ENCODE data around the gene KDM4C.

The KDM4C gene

GRCh38 chr9:7095058-7095457 is 337.3 kb downstream of the KDM4C start:
- Histone ChIP-seq H3K36me3 (replicated peaks) (no peaks in the 10 kb centered on the region), H3K27me3 (replicated peaks) (no peaks in the 10 kb centered on the region), H3K27ac (no peak overlapping the region), H3K4me3 (ENCODE audit: low read depth, low read length) (no peak overlapping the region)
- no peak for TF ChIP-seq CTCF (IDR thresholded peaks at IDR 0.05; ENCODE audit: low read depth, low read length, missing control alignments)
- DNase-seq, result no peak
- in situ Hi-C loops (cut with HindIII; ENCODE audit: low pct_ligation_motif_present, low sequenced_read_pairs), result no loop called here

DNA sequence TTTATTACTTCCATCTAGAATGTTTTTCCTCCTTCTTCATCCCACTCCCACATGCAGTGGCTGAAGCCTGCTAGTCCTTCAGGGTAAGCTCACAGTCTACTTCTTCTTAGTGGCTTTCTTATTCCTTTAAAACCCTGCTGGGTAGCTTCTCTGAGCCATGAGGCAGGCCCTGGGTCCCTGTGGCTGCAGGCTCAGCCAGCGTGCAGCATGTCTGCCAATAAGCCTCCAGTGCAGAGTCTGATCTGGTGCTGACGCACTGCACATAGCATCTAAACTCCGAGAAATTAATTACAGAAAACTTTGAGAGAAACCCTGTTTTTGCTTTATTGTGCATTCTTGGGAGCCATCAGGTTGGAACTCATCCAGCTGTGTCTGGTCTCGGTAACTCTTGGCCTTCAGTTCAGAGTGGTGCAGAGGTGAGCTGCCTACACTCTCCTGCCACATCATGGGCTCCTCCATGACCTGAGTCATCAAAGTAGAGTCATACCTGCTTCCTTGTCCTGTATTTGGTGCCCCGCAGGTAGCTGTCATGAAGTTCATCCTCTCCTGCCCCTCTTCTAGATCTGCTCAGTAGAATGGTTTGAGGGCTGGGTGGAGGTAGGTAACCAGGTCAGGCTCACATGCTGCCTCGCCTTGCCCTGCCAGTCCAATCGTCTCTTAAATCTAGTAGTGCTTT is 339.4 kb downstream of the KDM4C start:
- TF ChIP-seq CTCF (IDR thresholded peaks at IDR 0.05; ENCODE audit: low read depth, low read length, missing control alignments), result no peak
- no peaks in the 10 kb centered on the region for H3K27me3 ChIP-seq (replicated peaks)
- H3K4me3 ChIP-seq (ENCODE audit: low read depth, low read length), result no peak overlapping the region
- in situ Hi-C loops (cut with HindIII; ENCODE audit: low pct_ligation_motif_present, low sequenced_read_pairs), result no loop called here
- no peak for DNase-seq
- H3K27ac ChIP-seq, result no peak overlapping the region
- no peaks in the 10 kb centered on the region for H3K36me3 ChIP-seq (replicated peaks)

DNA sequence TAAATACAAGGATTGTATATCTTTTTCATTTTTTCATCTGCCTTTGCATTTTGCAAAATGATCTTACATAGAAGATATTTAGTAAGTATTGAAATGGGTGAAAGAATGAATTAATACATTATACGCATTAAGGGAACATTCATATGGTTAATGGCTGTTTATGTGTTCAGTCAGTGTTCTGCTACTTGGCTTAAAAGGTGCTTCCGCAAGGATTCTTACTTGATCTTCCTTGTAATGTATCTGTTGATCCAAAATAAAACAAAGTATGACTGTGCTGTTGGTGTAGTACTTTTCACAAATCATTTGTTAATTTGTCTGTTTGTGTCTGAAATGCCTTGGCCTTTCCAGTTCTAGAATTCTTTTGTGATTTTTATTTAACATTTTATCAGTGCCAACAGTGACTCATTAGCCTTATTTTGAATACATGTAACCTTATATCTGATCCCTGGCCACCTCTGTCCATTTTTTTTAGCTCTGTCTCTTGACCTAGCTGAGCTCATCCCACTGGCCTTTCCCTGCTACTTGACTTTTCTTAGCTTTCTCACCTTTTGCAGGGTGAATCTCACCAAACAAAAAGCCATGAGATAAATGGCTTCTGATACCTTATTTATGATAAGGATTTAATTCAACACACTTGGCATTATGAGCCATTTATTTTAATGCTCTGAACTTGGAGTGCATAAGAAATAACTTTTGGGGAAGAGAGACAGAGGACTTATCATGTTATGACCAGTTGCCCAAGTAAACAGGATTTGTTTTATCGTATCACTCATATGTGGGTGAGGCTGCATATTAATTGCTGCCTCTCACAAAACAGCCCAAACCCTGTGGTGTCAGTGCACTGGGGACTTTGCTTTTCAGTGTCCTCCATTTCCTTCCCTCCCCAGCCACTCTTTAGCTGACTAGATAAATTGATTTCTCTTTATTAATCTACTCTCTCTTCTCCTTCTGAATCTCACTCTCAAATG is 340.3 kb downstream of the KDM4C start:
- H3K27ac ChIP-seq, result no peak overlapping the region
- in situ Hi-C loops (cut with HindIII; ENCODE audit: low pct_ligation_motif_present, low sequenced_read_pairs), result no loop called here
- no peak overlapping the region for H3K4me3 ChIP-seq (ENCODE audit: low read depth, low read length)
- H3K27me3 ChIP-seq (replicated peaks), result no peaks in the 10 kb centered on the region
- no peak for TF ChIP-seq CTCF (IDR thresholded peaks at IDR 0.05; ENCODE audit: low read depth, low read length, missing control alignments)
- H3K36me3 ChIP-seq (replicated peaks), result no peaks in the 10 kb centered on the region
- peak; percentile 9 for DNase-seq

DNA sequence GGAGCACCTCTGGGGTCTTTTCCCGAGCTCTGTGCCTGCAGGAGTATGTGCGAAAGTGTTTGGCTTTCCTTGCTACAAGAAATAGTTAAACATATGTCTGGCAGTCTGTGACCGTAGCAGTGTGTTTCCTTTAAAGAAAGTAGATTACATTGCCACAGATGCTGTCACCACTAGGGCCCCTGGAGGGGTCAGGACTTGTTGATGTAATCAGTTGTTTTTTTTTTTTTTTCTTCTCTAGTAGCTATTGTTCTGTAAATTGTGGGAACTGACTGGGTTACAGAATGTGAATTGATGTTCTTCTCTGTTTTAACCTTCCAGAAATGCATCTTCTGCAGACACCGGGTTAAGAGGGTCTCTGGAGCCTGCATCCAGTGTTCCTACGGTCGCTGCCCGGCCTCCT is 345.6 kb downstream of the KDM4C start:
- H3K36me3 ChIP-seq (replicated peaks), result no peaks in the 10 kb centered on the region
- DNase-seq, result peak; percentile 41
- no peak overlapping the region for H3K4me3 ChIP-seq (ENCODE audit: low read depth, low read length)
- H3K27ac ChIP-seq, result no peak overlapping the region
- TF ChIP-seq CTCF (IDR thresholded peaks at IDR 0.05; ENCODE audit: low read depth, low read length, missing control alignments), result no peak
- in situ Hi-C loops (cut with HindIII; ENCODE audit: low pct_ligation_motif_present, low sequenced_read_pairs), result no loop called here
- H3K27me3 ChIP-seq (replicated peaks), result no peaks in the 10 kb centered on the region

GRCh38 chr9:7103771-7104170 is 346.0 kb downstream of the KDM4C start:
- Histone ChIP-seq H3K4me3 (ENCODE audit: low read depth, low read length) (no peak overlapping the region), H3K36me3 (replicated peaks) (no peaks in the 10 kb centered on the region), H3K27ac (no peak overlapping the region), H3K27me3 (replicated peaks) (no peaks in the 10 kb centered on the region)
- no peak for TF ChIP-seq CTCF (IDR thresholded peaks at IDR 0.05; ENCODE audit: low read depth, low read length, missing control alignments)
- peak; percentile 70 for DNase-seq
- in situ Hi-C loops (cut with HindIII; ENCODE audit: low pct_ligation_motif_present, low sequenced_read_pairs), result no loop called here

Data from brain microvascular endothelial cell (primary cell).